ENCODE measurements around the gene E2F7.

E2F7 gene

GRCh38 chr12:77053259-77053658 lies 12.1 kb downstream of the E2F7 start:
- ChIA-PET POLR2A (no interaction called here), CTCF (interaction anchor here (0.6 to 0.7 kb wide), 2 partner anchors 99 to 425 kb away, joined by 3 to 5 read pairs; no protein-coding TSS in a partner anchor)
- no peak overlapping the region for H3K4me3 ChIP-seq (ENCODE audit: low read depth, low read length)
- H3K36me3 ChIP-seq (ENCODE audit: control insufficient read depth in 2 of 2, insufficient read depth in 1 of 2, low read length in 2 of 2), result peaks cover 57 to 72% of the 10 kb centered on the region in 2 experiments
- H3K4me1 ChIP-seq (ENCODE audit: control insufficient read depth, insufficient read depth, low read length), result no peaks in the 10 kb centered on the region
- no peaks in the 10 kb centered on the region for H3K9me3 ChIP-seq (ENCODE audit: control insufficient read depth, insufficient read depth, low read depth, low read length)
- TF ChIP-seq ZBTB17 (tag by site-specific recombination; IDR thresholded peaks at IDR 0.05), result no peak
- TF ChIP-seq ZNF544 (tag by site-specific recombination; IDR thresholded peaks at IDR 0.05), result no peak
- no peak overlapping the region for H3K27ac ChIP-seq (ENCODE audit: extremely low read depth, low read depth, low read length)

- no peak overlapping the region for H3K27ac ChIP-seq (ENCODE audit: extremely low read depth, low read depth, low read length)
- ChIA-PET CTCF (interaction anchor here (0.6 to 1.9 kb wide), 30 partner anchors 8 to 643 kb away, joined by 3 to 17 read pairs (median 4); no protein-coding TSS in a partner anchor), POLR2A (no interaction called here)
- no peak overlapping the region for H3K4me3 ChIP-seq (ENCODE audit: low read depth, low read length)
- no peaks in the 10 kb centered on the region for H3K9me3 ChIP-seq (ENCODE audit: control insufficient read depth, insufficient read depth, low read depth, low read length)
- H3K4me1 ChIP-seq (ENCODE audit: control insufficient read depth, insufficient read depth, low read length), result no peaks in the 10 kb centered on the region
- H3K36me3 ChIP-seq (ENCODE audit: control insufficient read depth in 2 of 2, insufficient read depth in 1 of 2, low read length in 2 of 2), result peaks cover 54 to 81% of the 10 kb centered on the region in 2 experiments
- no peak for TF ChIP-seq ZNF335 (tag by site-specific recombination; conservative IDR thresholded peaks at IDR 0.05)
- no peak for TF ChIP-seq ZNF362 (tag by site-specific recombination; IDR thresholded peaks at IDR 0.05)
- TF ChIP-seq ZNF792 (tag by site-specific recombination; IDR thresholded peaks at IDR 0.05), result no peak
- peak; percentile 35; the same call in 1 of the 2 replicates for TF ChIP-seq CTCF (tag by site-specific recombination; IDR thresholded peaks at IDR 0.05)
- TF ChIP-seq ZNF585B (tag by site-specific recombination; IDR thresholded peaks at IDR 0.05), result no peak
- TF ChIP-seq ZNF112 (tag by site-specific recombination; IDR thresholded peaks at IDR 0.05), result no peak
- no peak for TF ChIP-seq ZNF830 (tag by site-specific recombination; IDR thresholded peaks at IDR 0.05; ENCODE audit: low read depth)
- TF ChIP-seq ZNF654 (tag by site-specific recombination; IDR thresholded peaks at IDR 0.05; ENCODE audit: low read depth), result peak; percentile 55
- TF ChIP-seq GFI1B (tag by site-specific recombination; IDR thresholded peaks at IDR 0.05), result no peak
- no peak for TF ChIP-seq ZBTB7A (tag by site-specific recombination; IDR thresholded peaks at IDR 0.05; ENCODE audit: low read depth)
Observed at GRCh38 chr12:77049767-77050353, 15.5 kb downstream of the E2F7 start.

- Histone ChIP-seq H3K9me3 (ENCODE audit: control insufficient read depth, insufficient read depth, low read depth, low read length) (no peaks in the 10 kb centered on the region), H3K4me1 (ENCODE audit: control insufficient read depth, insufficient read depth, low read length) (no peaks in the 10 kb centered on the region), H3K4me3 (ENCODE audit: low read depth, low read length) (no peak overlapping the region), H3K27ac (ENCODE audit: extremely low read depth, low read depth, low read length) (no peak overlapping the region), H3K36me3 (ENCODE audit: control insufficient read depth in 2 of 2, insufficient read depth in 1 of 2, low read length in 2 of 2) (peaks cover 52 to 87% of the 10 kb centered on the region in 2 experiments)
- CTCF ChIA-PET, result interaction anchor here (0.6 to 1.3 kb wide), 5 partner anchors 29 to 504 kb away, joined by 3 to 6 read pairs (median 3); no protein-coding TSS in a partner anchor
- POLR2A ChIA-PET, result no interaction called here
- no peak for TF ChIP-seq TSHZ1 (tag by site-specific recombination; IDR thresholded peaks at IDR 0.05; ENCODE audit: borderline replicate concordance)
- TF ChIP-seq YY2 (tag by site-specific recombination; IDR thresholded peaks at IDR 0.05), result no peak
- TF ChIP-seq ZNF449 (tag by site-specific recombination; IDR thresholded peaks at IDR 0.05), result no peak
- TF ChIP-seq SETDB1 (IDR thresholded peaks at IDR 0.05; ENCODE audit: insufficient read length, low read length), result no peak
- no peak for TF ChIP-seq MEIS1 (CRISPR knock-in tag; IDR thresholded peaks at IDR 0.05; ENCODE audit: borderline replicate concordance)
- TF ChIP-seq OVOL3 (tag by site-specific recombination; IDR thresholded peaks at IDR 0.05), result no peak
- no peak for TF ChIP-seq ZNF585B (tag by site-specific recombination; IDR thresholded peaks at IDR 0.05)
- TF ChIP-seq ZNF76 (tag by site-specific recombination; IDR thresholded peaks at IDR 0.05; ENCODE audit: borderline replicate concordance, low read depth), result no peak
- TF ChIP-seq ZNF221 (tag by site-specific recombination; IDR thresholded peaks at IDR 0.05; ENCODE audit: borderline replicate concordance), result no peak
Observed at GRCh38 chr12:77047341-77048109, 17.8 kb downstream of the E2F7 start.
